H9 (cell line): ENCODE data around the gene PDE4B. TPM values are rescaled to one million over a fixed set of nuclear protein-coding genes. Genes with fewer than 3 reads are reported as not detected.

Experiments
- DNase-seq: peaks from one replicate; pipeline ENCODE4 v3.0.0-alpha.2; 2017
- H2AFZ ChIP-seq: one replicate; pipeline ENCODE4 v1.6.1; 2013; ENCODE audit warnings: mild to moderate bottlenecking, low read length, control low read depth, moderate library complexity
- H2AK5ac ChIP-seq: 2 replicates; pipeline ENCODE4 v1.6.1; 2013; ENCODE audit warnings: low read length, control low read depth, mixed read lengths; ENCODE audit not compliant: insufficient read length
- H2BK120ac ChIP-seq: one replicate; pipeline ENCODE4 v1.6.1; 2013; ENCODE audit warnings: low read depth, mild to moderate bottlenecking, low read length, control low read depth, inconsistent platforms; ENCODE audit not compliant: poor library complexity, severe bottlenecking
- H2BK12ac ChIP-seq: 2 replicates; pipeline ENCODE4 v1.6.1; 2013; ENCODE audit warnings: low read length, control low read depth, mixed read lengths, low read depth; ENCODE audit not compliant: insufficient read length
- H2BK15ac ChIP-seq: 2 replicates; pipeline ENCODE4 v1.6.1; 2013; ENCODE audit warnings: low read depth, low read length, control low read depth
- H2BK20ac ChIP-seq: one replicate; pipeline ENCODE4 v1.6.1; 2013; ENCODE audit warnings: low read depth, mild to moderate bottlenecking, low read length, control low read depth, inconsistent platforms; ENCODE audit not compliant: poor library complexity, severe bottlenecking
- H2BK5ac ChIP-seq: 2 replicates; pipeline ENCODE4 v1.6.1; 2013; ENCODE audit warnings: low read length, control low read depth, mixed read lengths; ENCODE audit not compliant: insufficient read length
- H3K14ac ChIP-seq: 2 replicates; pipeline ENCODE4 v1.6.1; 2013; ENCODE audit warnings: low read length, control low read depth; ENCODE audit not compliant: insufficient read depth
- H3K18ac ChIP-seq: 2 replicates; pipeline ENCODE4 v1.6.1; 2013; ENCODE audit warnings: low read depth, mild to moderate bottlenecking, mixed read lengths, low read length, control low read depth; ENCODE audit not compliant: insufficient read length
- H3K23ac ChIP-seq: 2 replicates; pipeline ENCODE4 v1.6.1; 2013; ENCODE audit warnings: low read length, control low read depth, mixed read lengths, low read depth; ENCODE audit not compliant: insufficient read length
- H3K23me2 ChIP-seq: 2 replicates; pipeline ENCODE4 v1.6.1; 2013; ENCODE audit warnings: low read depth, mild to moderate bottlenecking, mixed read lengths, low read length, control low read depth; ENCODE audit not compliant: insufficient read length, poor library complexity, severe bottlenecking
- H3K27ac ChIP-seq: 2 replicates; pipeline ENCODE4 v1.5.1; 2013; ENCODE audit warnings: low read length, control low read depth, mixed read lengths, low read depth; ENCODE audit not compliant: insufficient read length
- H3K27me3 ChIP-seq: 2 replicates; pipeline ENCODE4 v1.6.1; 2013; ENCODE audit warnings: low read length, control low read depth, inconsistent platforms; ENCODE audit not compliant: insufficient read depth
- H3K4ac ChIP-seq: 2 replicates; pipeline ENCODE4 v1.6.1; 2013; ENCODE audit warnings: low read depth, mild to moderate bottlenecking, control low read depth, inconsistent platforms, low read length, moderate library complexity
- H3K4me1 ChIP-seq: 2 replicates; pipeline ENCODE4 v1.6.1; 2013; ENCODE audit warnings: low read length, control low read depth, inconsistent platforms; ENCODE audit not compliant: insufficient read depth
- H3K4me2 ChIP-seq: 2 replicates; pipeline ENCODE4 v1.6.1; 2013; ENCODE audit warnings: low read length, control low read depth, mixed read lengths; ENCODE audit not compliant: insufficient read length, insufficient read depth
- H3K56ac ChIP-seq: 2 replicates; pipeline ENCODE4 v1.6.1; 2013; ENCODE audit warnings: low read depth, mild to moderate bottlenecking, mixed read lengths, low read length, control low read depth; ENCODE audit not compliant: insufficient read length
- H3K79me1 ChIP-seq: 2 replicates; pipeline ENCODE4 v1.6.1; 2013; ENCODE audit warnings: low read depth, mild to moderate bottlenecking, moderate library complexity, low read length, control low read depth, inconsistent platforms; ENCODE audit not compliant: insufficient read depth, poor library complexity, severe bottlenecking
- H3K79me2 ChIP-seq: 2 replicates; pipeline ENCODE4 v1.6.1; 2013; ENCODE audit warnings: low read length, control low read depth, inconsistent platforms; ENCODE audit not compliant: insufficient read depth
- H3K9ac ChIP-seq: 2 replicates; pipeline ENCODE4 v1.6.1; 2013; ENCODE audit warnings: low read length, control low read depth, mixed read lengths; ENCODE audit not compliant: insufficient read length; ENCODE audit errors: extremely low read depth
- H3K9me3 ChIP-seq: one replicate; pipeline ENCODE4 v1.6.1; 2013; ENCODE audit warnings: low read depth, low read length, inconsistent platforms; ENCODE audit not compliant: control insufficient read depth
- H3T11ph ChIP-seq: one replicate; pipeline ENCODE4 v1.6.1; 2013; ENCODE audit warnings: mild to moderate bottlenecking, low read length, control low read depth, inconsistent platforms
- H4K20me1 ChIP-seq: one replicate; pipeline ENCODE4 v1.6.1; 2013; ENCODE audit not compliant: control insufficient read depth, insufficient read length, insufficient read depth
- H4K5ac ChIP-seq: 2 replicates; pipeline ENCODE4 v1.6.1; 2013; ENCODE audit warnings: low read depth, mild to moderate bottlenecking, mixed read lengths, low read length, control low read depth; ENCODE audit not compliant: insufficient read length
- H4K8ac ChIP-seq: replicated peaks from 2 replicates; pipeline ENCODE4 v1.6.1; 2013; ENCODE audit warnings: low read length, control low read depth, mixed read lengths, low read depth; ENCODE audit not compliant: insufficient read length
- H4K91ac ChIP-seq: 2 replicates; pipeline ENCODE4 v1.6.1; 2013; ENCODE audit warnings: low read depth, mild to moderate bottlenecking, moderate library complexity, mixed read lengths, low read length, control low read depth; ENCODE audit not compliant: insufficient read length
- H3K27ac Mint-ChIP-seq, 3 experiments: 2 replicates in 2 of 3; 3 replicates in 1 of 3; pipeline ENCODE4 v1.8.0; 2020 to 2021; ENCODE audit warnings: mixed read lengths in 3 of 3, mild to moderate bottlenecking in 1 of 3, moderate library complexity in 1 of 3
- H3K27me3 Mint-ChIP-seq: 2 replicates; pipeline ENCODE4 v1.8.0; 2021; ENCODE audit warnings: low read depth, mild to moderate bottlenecking, moderate library complexity, mixed read lengths
- H3K36me3 Mint-ChIP-seq, 3 experiments: 2 replicates in 2 of 3; 3 replicates in 1 of 3; pipeline ENCODE4 v1.8.0; 2020 to 2021; ENCODE audit warnings: low read depth in 3 of 3, mixed read lengths in 3 of 3; ENCODE audit not compliant: insufficient read depth in 1 of 3
- H3K4me1 Mint-ChIP-seq, 2 experiments: 2 replicates each; pipeline ENCODE4 v1.8.0; 2020; ENCODE audit warnings: mixed read lengths in 2 of 2
- H3K4me3 Mint-ChIP-seq, 2 experiments: 2 replicates in 1 of 2; 3 replicates in 1 of 2; pipeline ENCODE4 v1.8.0; 2020 to 2021; ENCODE audit warnings: mild to moderate bottlenecking in 2 of 2, mixed read lengths in 2 of 2, moderate library complexity in 1 of 2
- H3K9me3 Mint-ChIP-seq, 2 experiments: 2 replicates in 1 of 2; 3 replicates in 1 of 2; pipeline ENCODE4 v1.8.0; 2020; ENCODE audit warnings: mild to moderate bottlenecking in 2 of 2, mixed read lengths in 2 of 2, moderate library complexity in 1 of 2
- WGBS: extraction: QIAGEN DNeasy Blood & Tissue Kit; methylation state at CpG from one replicate; pipeline ENCODE4 v1.1.7; 2013; ENCODE audit warnings: missing lambda C conversion rate, low lambda C conversion rate, mixed read lengths; ENCODE audit not compliant: insufficient read length; ENCODE audit errors: extremely low coverage; 5-methylcytosine and 5-hydroxymethylcytosine counted together
- total RNA-seq: library from RNA; stranded (reverse); gene quantifications from 2 replicates; pipeline ENCODE4 v1.2.1, GENCODE V29; 2021
- TF ChIP-seq, protein P1 (sequence below): fragments of 200-600 bp; sonication (generic); conservative IDR thresholded peaks from 3 replicates; pipeline ENCODE4 v1.8.0; 2021; ENCODE audit warnings: antibody characterized with exemption, mild to moderate bottlenecking

Gene PDE4B
- total RNA-seq, 1 experiment from 2014 or later, result 19.8 TPM

DNA sequence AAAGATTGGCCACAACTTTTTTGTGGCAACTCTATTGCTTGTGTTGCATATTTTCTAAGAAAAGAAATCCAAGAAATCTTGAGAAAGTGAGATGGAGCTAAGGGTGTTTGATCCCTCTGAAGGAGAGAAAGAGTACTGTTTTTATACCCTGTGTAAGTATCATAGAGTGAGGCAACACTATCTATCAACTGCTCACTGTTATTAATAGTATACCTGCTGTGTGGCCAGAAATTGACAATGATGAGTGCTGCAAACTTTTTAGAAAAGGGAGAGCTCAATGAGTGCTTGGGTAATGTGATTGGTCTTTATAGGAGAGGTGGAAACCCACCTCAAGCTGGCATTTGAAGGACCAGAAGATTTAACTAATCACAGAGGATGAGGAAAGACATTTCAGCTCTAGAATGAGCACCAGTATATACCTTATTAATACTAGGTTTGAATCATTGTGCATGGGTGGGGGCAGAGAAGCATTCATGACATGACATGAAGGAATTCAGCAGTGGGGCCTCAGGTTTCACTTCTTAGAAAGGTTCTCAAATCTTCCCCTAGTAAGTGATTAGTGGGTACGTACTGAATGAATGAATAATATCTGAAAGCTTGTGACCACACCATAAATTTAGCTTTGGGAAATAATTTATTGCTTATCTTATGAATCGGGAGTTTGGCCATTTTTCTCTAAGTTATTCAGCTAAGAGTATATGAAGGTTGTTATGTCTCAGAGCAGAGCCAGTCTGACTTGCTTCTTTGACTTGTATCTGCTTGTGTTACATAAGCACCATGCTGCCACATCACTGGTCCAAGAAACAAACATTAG lies 572.1 kb downstream of the PDE4B start:
- Histone ChIP-seq H3K79me2 (no peaks in the 10 kb centered on the region), H4K5ac (no peak overlapping the region), H3K79me1 (no peaks in the 10 kb centered on the region), H3K56ac (no peak overlapping the region), H3K23me2 (no peaks in the 10 kb centered on the region), H3K23ac (no peak overlapping the region), H3K4ac (no peak overlapping the region), H3K27me3 (no peaks in the 10 kb centered on the region), H3K4me2 (no peak overlapping the region), H2BK15ac (no peak overlapping the region), H2BK12ac (no peak overlapping the region), H2BK5ac (no peak overlapping the region), H3K27ac (no peak overlapping the region), H3K9ac (no peak overlapping the region), H4K91ac (no peak overlapping the region), H3K9me3 (no peaks in the 10 kb centered on the region), H3T11ph (no peak overlapping the region), H2AFZ (no peak overlapping the region), H4K20me1 (no peaks in the 10 kb centered on the region), H2BK120ac (no peak overlapping the region), H3K18ac (no peak overlapping the region), H2BK20ac (no peak overlapping the region), H3K14ac (no peak overlapping the region), H3K4me1 (no peaks in the 10 kb centered on the region), H4K8ac (no peak overlapping the region), H2AK5ac (no peak overlapping the region)
- Mint-ChIP-seq H3K9me3 (no peaks in the 10 kb centered on the region), H3K27ac (no peak overlapping the region), H3K36me3 (peaks cover 5 to 82% (median 7%) of the 10 kb centered on the region in 3 experiments; a peak in 4 of 7 replicates), H3K27me3 (no peaks in the 10 kb centered on the region), H3K4me1 (peaks cover 2 to 3% of the 10 kb centered on the region in 2 experiments; a peak in 2 of 4 replicates), H3K4me3 (no peak overlapping the region)
- no peak for DNase-seq
- TF ChIP-seq, protein P1, sequence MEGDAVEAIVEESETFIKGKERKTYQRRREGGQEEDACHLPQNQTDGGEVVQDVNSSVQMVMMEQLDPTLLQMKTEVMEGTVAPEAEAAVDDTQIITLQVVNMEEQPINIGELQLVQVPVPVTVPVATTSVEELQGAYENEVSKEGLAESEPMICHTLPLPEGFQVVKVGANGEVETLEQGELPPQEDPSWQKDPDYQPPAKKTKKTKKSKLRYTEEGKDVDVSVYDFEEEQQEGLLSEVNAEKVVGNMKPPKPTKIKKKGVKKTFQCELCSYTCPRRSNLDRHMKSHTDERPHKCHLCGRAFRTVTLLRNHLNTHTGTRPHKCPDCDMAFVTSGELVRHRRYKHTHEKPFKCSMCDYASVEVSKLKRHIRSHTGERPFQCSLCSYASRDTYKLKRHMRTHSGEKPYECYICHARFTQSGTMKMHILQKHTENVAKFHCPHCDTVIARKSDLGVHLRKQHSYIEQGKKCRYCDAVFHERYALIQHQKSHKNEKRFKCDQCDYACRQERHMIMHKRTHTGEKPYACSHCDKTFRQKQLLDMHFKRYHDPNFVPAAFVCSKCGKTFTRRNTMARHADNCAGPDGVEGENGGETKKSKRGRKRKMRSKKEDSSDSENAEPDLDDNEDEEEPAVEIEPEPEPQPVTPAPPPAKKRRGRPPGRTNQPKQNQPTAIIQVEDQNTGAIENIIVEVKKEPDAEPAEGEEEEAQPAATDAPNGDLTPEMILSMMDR, result no peak
- WGBS, result no CpG with 5 or more reads among the region's 2 CpGs
